Esophagus muscularis mucosa (tissue), 4 donors: ENCODE results near the gene TMEM82. TPM values are rescaled to one million over a fixed set of nuclear protein-coding genes. Genes with fewer than 3 reads are reported as not detected.

Experiments
- DNase-seq: peaks from one replicate; pipeline ENCODE4 v3.0.0-alpha.2; 2017; ENCODE audit errors: extremely low spot score
- H3K27ac ChIP-seq, 4 donors: fragments of 200-600 bp; sonication (generic); replicated peaks in 1 of 4; 1 replicate in 3 of 4; 2 replicates in 1 of 4; pipeline ENCODE4 v1.5.1; 2016 to 2019; ENCODE audit warnings: mild to moderate bottlenecking in 1 of 4
- H3K27me3 ChIP-seq, 4 donors: fragments of 200-600 bp; sonication (generic); one replicate each; pipeline versions ENCODE4 v1.5.1 to v1.6.0; 2016 to 2019
- H3K36me3 ChIP-seq, 4 donors: fragments of 200-600 bp; sonication (generic); one replicate each; pipeline ENCODE4 v1.5.1; 2016 to 2019
- H3K4me1 ChIP-seq, 4 donors: fragments of 200-600 bp; sonication (generic); one replicate each; pipeline ENCODE4 v1.5.1; 2016 to 2019
- H3K4me3 ChIP-seq, 4 donors: fragments of 200-600 bp; sonication (generic); 1 replicate in 2 of 4; 2 replicates in 2 of 4; pipeline ENCODE4 v1.5.1; 2016 to 2019; ENCODE audit warnings: mild to moderate bottlenecking in 4 of 4, moderate library complexity in 1 of 4
- H3K9me3 ChIP-seq, 4 donors: fragments of 200-600 bp; sonication (generic); 1 replicate in 3 of 4; 2 replicates in 1 of 4; pipeline ENCODE4 v1.5.1; 2016 to 2019
- CTCF ChIP-seq, 3 experiments: fragments of 200-600 bp in 2 of 3; fragments of 450-650 bp in 1 of 3; sonication (generic) in 2 of 3; IDR thresholded peaks; one replicate each; pipeline ENCODE4 v1.5.1; 2017 to 2019; ENCODE audit warnings: antibody characterized with exemption in 3 of 3, mild to moderate bottlenecking in 2 of 3, moderate library complexity in 1 of 3
- EP300 ChIP-seq: sonication (generic); formaldehyde crosslinking; IDR thresholded peaks from one replicate; pipeline ENCODE4 v1.6.1; 2017; ENCODE audit warnings: antibody characterized with exemption
- POLR2A ChIP-seq: fragments of 450-650 bp; IDR thresholded peaks from one replicate; pipeline ENCODE4 v1.6.1; 2017; ENCODE audit warnings: antibody characterized with exemption, moderate library complexity, mild to moderate bottlenecking, low read depth
- POLR2AphosphoS5 ChIP-seq, 2 donors: sonication (generic); formaldehyde crosslinking; IDR thresholded peaks; one replicate each; pipeline ENCODE4 v1.6.1; 2017; ENCODE audit warnings: antibody characterized with exemption in 2 of 2
- WGBS: methylation state at CpG from one replicate; pipeline ENCODE4 v1.1.5; 2018; 5-methylcytosine and 5-hydroxymethylcytosine counted together
- intact Hi-C: fragments of 100-400 bp; cut with DNase I; formaldehyde crosslinking; loops from one replicate; pipeline ENCODE4 v1.15.1; 2023
- total RNA-seq, 4 donors: library from RNA; depleted of rRNA; stranded (reverse); fragments of >200 nt; gene quantifications; one replicate each; pipeline versions ENCODE4 v1.1.0 to v1.2.1, GENCODE V29; 2016

TMEM82 gene
- total RNA-seq, 4 donors from 2014 or later: not detected

GRCh38 chr1:15740924-15741850 is 1.1 kb upstream of the TMEM82 start:
- Histone ChIP-seq H3K27me3 (no peaks in the 10 kb centered on the region), H3K4me3 (no peak overlapping the region), H3K9me3 (no peaks in the 10 kb centered on the region), H3K36me3 (peaks cover 0 to 4% (median 0%) of the 10 kb centered on the region in 4 donors), H3K4me1 (peaks cover 8 to 21% (median 16%) of the 10 kb centered on the region in 4 donors), H3K27ac (no peak overlapping the region)
- WGBS: 71% methylated on average over 19 of the region's 27 CpGs
- TF ChIP-seq EP300 (no peak), POLR2A (no peak), CTCF (IDR thresholded peaks at IDR 0.05) (peak; percentile 73 to 88 (median 86)), POLR2AphosphoS5 (IDR thresholded peaks at IDR 0.05) (peak in 1 of 2 donors; percentile 47)
- intact Hi-C loops: loop anchor here (5.0 kb wide), 1 partner anchor 139 kb away; no protein-coding TSS in a partner anchor
- no peak for DNase-seq

GRCh38 chr1:15744122-15744679 is 1.9 kb downstream of the TMEM82 start:
- WGBS: 90% methylated on average over 8 of the region's 30 CpGs
- peaks cover 0 to 4% (median 0%) of the 10 kb centered on the region in 4 donors for H3K36me3 ChIP-seq
- no peak for DNase-seq
- H3K27ac ChIP-seq: no peak overlapping the region
- TF ChIP-seq POLR2AphosphoS5 (IDR thresholded peaks at IDR 0.05): no peak
- TF ChIP-seq POLR2A: no peak
- no peak for TF ChIP-seq CTCF (IDR thresholded peaks at IDR 0.05)
- TF ChIP-seq EP300: no peak
- no peak overlapping the region for H3K4me3 ChIP-seq
- H3K9me3 ChIP-seq: no peaks in the 10 kb centered on the region
- H3K27me3 ChIP-seq: no peaks in the 10 kb centered on the region
- intact Hi-C loops: loop anchor here (5.0 kb wide), 1 partner anchor 142 kb away; no protein-coding TSS in a partner anchor
- H3K4me1 ChIP-seq: peaks cover 0 to 7% (median 5%) of the 10 kb centered on the region in 4 donors

- Histone ChIP-seq H3K4me3 (no peak overlapping the region), H3K9me3 (no peaks in the 10 kb centered on the region), H3K27ac (no peak overlapping the region), H3K36me3 (no peaks in the 10 kb centered on the region), H3K4me1 (peaks cover 0 to 8% (median 1%) of the 10 kb centered on the region in 4 donors), H3K27me3 (no peaks in the 10 kb centered on the region)
- no peak for DNase-seq
- WGBS: 86% methylated on average over 2 of the region's 8 CpGs
- intact Hi-C loops: no loop called here
- no peak for TF ChIP-seq POLR2A
- no peak for TF ChIP-seq CTCF (IDR thresholded peaks at IDR 0.05)
- TF ChIP-seq POLR2AphosphoS5 (IDR thresholded peaks at IDR 0.05): no peak
- no peak for TF ChIP-seq EP300
Measured at GRCh38 chr1:15747378-15747777, 5.1 kb downstream of the TMEM82 start.

- H3K27me3 ChIP-seq: no peaks in the 10 kb centered on the region
- no peak overlapping the region for H3K4me3 ChIP-seq
- TF ChIP-seq POLR2AphosphoS5 (IDR thresholded peaks at IDR 0.05) (no peak), CTCF (IDR thresholded peaks at IDR 0.05) (no peak), EP300 (no peak), POLR2A (no peak)
- intact Hi-C loops: no loop called here
- H3K4me1 ChIP-seq: peaks cover 0 to 8% (median 1%) of the 10 kb centered on the region in 4 donors
- no peaks in the 10 kb centered on the region for H3K9me3 ChIP-seq
- H3K27ac ChIP-seq: no peak overlapping the region
- no peak for DNase-seq
- 87% methylated on average over 4 of the region's 5 CpGs for WGBS
- H3K36me3 ChIP-seq: no peaks in the 10 kb centered on the region
Measured at GRCh38 chr1:15748264-15748663, 6.0 kb downstream of the TMEM82 start.
